Measurements from ENCODE around the gene AKT1. TPM values are rescaled to one million over a fixed set of nuclear protein-coding genes. Genes with fewer than 3 reads are reported as not detected.
"Not testable (repeated sequence)": the region's sequence is repeated elsewhere in the genome, so short reads cannot be mapped to it uniquely, and the experiment has no call there.

The AKT1 gene
- total RNA-seq, 4 donors from 2014 or later: 44.4 to 70.4 (median 57.0) TPM

GRCh38 chr14:104843006-104843405 is 47.5 kb upstream of the AKT1 start:
- Histone ChIP-seq H3K27me3 (peaks cover 37 to 52% (median 48%) of the 10 kb centered on the region in 3 donors), H3K36me3 (no peaks in the 10 kb centered on the region), H3K4me3 (peak overlapping the region in 3 of 4 donors; percentile 41 to 59 (median 48)), H3K4me1 (peaks cover 9 to 16% of the 10 kb centered on the region in 2 donors), H3K9me3 (no peaks in the 10 kb centered on the region), H3K27ac (no peak overlapping the region)
- TF ChIP-seq POLR2A (IDR thresholded peaks at IDR 0.05) (no peak), CTCF (IDR thresholded peaks at IDR 0.05 in 4 of 5, conservative IDR thresholded peaks at IDR 0.05 in 1 of 5) (no peak)
- intact Hi-C loops (cut with DNase I; ENCODE audit: low total_unique reads) (no loop called here), in situ Hi-C loops (cut with MboI; ENCODE audit: low sequenced_read_pairs in 4 of 4) (no loop called here)
- ATAC-seq: no peak
- DNase-seq: no peak

- ATAC-seq: no peak
Observed at GRCh38 chr14:104841730-104842129, 46.2 kb upstream of the AKT1 start.

GRCh38 chr14:104836171-104836935 is 40.8 kb upstream of the AKT1 start:
- ATAC-seq; H3K36me3 ChIP-seq; intact Hi-C loops (cut with DNase I; ENCODE audit: low total_unique reads); in situ Hi-C loops (cut with MboI; ENCODE audit: low sequenced_read_pairs in 4 of 4); H3K4me1 ChIP-seq; H3K27ac ChIP-seq; H3K27me3 ChIP-seq; H3K9me3 ChIP-seq; DNase-seq; H3K4me3 ChIP-seq: not testable (repeated sequence)

More at GRCh38 chr14:104841730-104842129, 46.2 kb upstream of the AKT1 start:
- in situ Hi-C loops (cut with MboI; ENCODE audit: low sequenced_read_pairs in 4 of 4) (no loop called here), intact Hi-C loops (cut with DNase I; ENCODE audit: low total_unique reads) (no loop called here)
- no peak for TF ChIP-seq POLR2A (IDR thresholded peaks at IDR 0.05)
- TF ChIP-seq CTCF (IDR thresholded peaks at IDR 0.05 in 4 of 5, conservative IDR thresholded peaks at IDR 0.05 in 1 of 5): no peak
- Histone ChIP-seq H3K36me3 (no peaks in the 10 kb centered on the region), H3K27me3 (peaks cover 37 to 46% (median 44%) of the 10 kb centered on the region in 3 donors), H3K9me3 (no peaks in the 10 kb centered on the region), H3K4me1 (peaks cover 9 to 16% of the 10 kb centered on the region in 2 donors), H3K27ac (no peak overlapping the region), H3K4me3 (no peak overlapping the region)
- no peak for DNase-seq

- H3K9me3 ChIP-seq: no peaks in the 10 kb centered on the region
- TF ChIP-seq CTCF (IDR thresholded peaks at IDR 0.05 in 4 of 5, conservative IDR thresholded peaks at IDR 0.05 in 1 of 5): no peak
- TF ChIP-seq POLR2A (IDR thresholded peaks at IDR 0.05): no peak
- no peak for ATAC-seq
- no peak for DNase-seq
- H3K27me3 ChIP-seq: no peaks in the 10 kb centered on the region
- no peak overlapping the region for H3K4me3 ChIP-seq
- intact Hi-C loops (cut with DNase I; ENCODE audit: low total_unique reads): no loop called here
- in situ Hi-C loops (cut with MboI; ENCODE audit: low sequenced_read_pairs in 4 of 4): no loop called here
- H3K36me3 ChIP-seq: no peaks in the 10 kb centered on the region
- peaks cover 0 to 16% of the 10 kb centered on the region in 2 donors for H3K4me1 ChIP-seq
- no peak overlapping the region for H3K27ac ChIP-seq
Observed at GRCh38 chr14:104830781-104831180, 35.2 kb upstream of the AKT1 start.

- Histone ChIP-seq H3K27ac (no peak overlapping the region), H3K4me3 (peak overlapping the region; percentile 56 to 69 (median 62)), H3K36me3 (no peaks in the 10 kb centered on the region), H3K4me1 (peaks cover 0 to 18% of the 10 kb centered on the region in 2 donors), H3K27me3 (peaks cover 0 to 4% (median 3%) of the 10 kb centered on the region in 3 donors), H3K9me3 (no peaks in the 10 kb centered on the region)
- intact Hi-C loops (cut with DNase I; ENCODE audit: low total_unique reads): loop anchor here (5.0 kb wide), 1 partner anchor 195 kb away; the partner anchor contains the start of gene CDCA4
- DNase-seq: no peak
- in situ Hi-C loops (cut with MboI; ENCODE audit: low sequenced_read_pairs in 4 of 4): no loop called here
- ATAC-seq: no peak
- TF ChIP-seq CTCF (IDR thresholded peaks at IDR 0.05 in 4 of 5, conservative IDR thresholded peaks at IDR 0.05 in 1 of 5) (peak in 2 of 5 experiments; percentile 21 to 24), POLR2A (IDR thresholded peaks at IDR 0.05) (no peak)
Observed at GRCh38 chr14:104827177-104828055, 31.9 kb upstream of the AKT1 start.
